HL-60/S4 treated with phorbol 12-myristate 13-acetate at 8.2 ng/mL for 4 days and 3 days (cell line): ENCODE results near the gene CLEC18B.
"Not testable (repeated sequence)": the region's sequence is repeated elsewhere in the genome, so short reads cannot be mapped to it uniquely, and the experiment has no call there.

Experiments
- in situ Hi-C: fragments of 300-500 bp; cut with MboI; formaldehyde crosslinking; loops from 2 replicates; pipeline ENCODE4 v1.15.0; 2022; ENCODE audit warnings: low sequenced_read_pairs

CLEC18B gene

DNA sequence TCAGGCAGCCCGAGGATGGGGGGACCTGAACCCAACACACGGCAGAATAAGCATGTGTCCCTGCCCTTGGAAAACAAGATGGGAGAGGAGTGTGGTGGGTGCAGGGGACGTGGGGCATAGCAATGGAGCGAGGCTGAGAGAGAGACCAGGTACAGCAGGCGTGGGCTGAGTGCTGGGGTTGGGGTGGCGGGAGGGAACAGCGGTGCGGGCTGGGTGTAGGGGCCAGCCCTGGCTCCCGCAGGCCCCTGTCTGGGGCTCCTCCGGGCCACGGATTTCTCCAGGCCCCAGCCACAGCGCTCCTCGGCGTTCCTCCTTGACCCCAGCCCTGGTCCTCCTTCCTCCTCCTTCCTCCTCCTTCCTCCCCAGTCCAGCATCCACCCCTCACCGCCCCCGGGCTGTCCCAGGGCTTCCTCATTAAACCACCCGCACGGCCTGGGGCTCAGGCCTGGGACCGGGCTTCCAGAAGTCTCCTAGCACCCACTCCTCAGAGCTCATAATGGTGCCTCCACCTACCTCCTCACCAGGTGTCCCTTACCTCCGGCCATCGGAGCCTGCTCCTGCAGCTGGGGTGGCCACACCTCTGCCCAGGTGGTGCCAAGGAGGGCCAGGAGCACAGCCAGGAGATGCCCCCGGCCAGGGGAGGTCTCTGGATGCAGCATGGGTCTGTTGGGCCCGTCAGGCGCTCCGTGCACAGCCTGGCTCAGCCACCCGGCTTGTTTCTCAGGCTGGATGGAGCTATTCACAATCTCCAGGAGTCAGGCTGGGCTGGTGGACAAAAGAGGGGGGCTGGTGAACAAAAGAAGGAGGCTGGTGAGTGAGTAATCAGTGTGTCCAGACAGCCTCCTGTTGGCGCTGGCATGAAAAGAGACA, at the start of gene CLEC18B:
TSS of gene CLEC18B (minus strand) at position 867 of the 870 bp plus-strand sequence. CDS start at position 659, 208 bp downstream.
- in situ Hi-C loops, result not testable (repeated sequence)

DNA sequence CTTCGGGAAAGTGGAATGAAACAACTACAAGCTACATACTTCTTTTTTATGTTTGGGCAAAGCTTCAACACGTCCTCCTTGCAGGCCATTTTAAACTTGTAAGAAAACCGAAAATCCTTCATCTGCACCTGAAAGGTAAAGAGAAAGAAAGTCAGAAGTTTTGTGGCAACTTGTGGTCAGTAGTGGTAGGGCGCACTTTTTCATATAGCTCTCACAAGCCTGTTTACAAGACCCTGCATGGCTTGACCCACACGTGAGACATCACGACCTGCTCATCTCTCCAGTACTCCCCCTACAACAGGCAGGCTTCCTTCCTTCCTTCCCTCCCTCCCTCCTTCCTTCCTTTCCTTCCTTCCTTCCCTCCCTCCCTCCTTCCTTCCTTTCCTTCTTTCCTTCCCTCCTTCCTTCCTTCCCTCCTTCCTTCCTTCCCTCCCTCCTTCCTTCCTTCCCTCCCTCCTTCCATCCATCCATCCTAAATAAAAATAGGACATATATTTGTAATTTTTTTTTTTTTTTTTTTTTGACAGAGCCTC, 48.7 kb upstream of the CLEC18B start:
- in situ Hi-C loops, result no loop called here

DNA sequence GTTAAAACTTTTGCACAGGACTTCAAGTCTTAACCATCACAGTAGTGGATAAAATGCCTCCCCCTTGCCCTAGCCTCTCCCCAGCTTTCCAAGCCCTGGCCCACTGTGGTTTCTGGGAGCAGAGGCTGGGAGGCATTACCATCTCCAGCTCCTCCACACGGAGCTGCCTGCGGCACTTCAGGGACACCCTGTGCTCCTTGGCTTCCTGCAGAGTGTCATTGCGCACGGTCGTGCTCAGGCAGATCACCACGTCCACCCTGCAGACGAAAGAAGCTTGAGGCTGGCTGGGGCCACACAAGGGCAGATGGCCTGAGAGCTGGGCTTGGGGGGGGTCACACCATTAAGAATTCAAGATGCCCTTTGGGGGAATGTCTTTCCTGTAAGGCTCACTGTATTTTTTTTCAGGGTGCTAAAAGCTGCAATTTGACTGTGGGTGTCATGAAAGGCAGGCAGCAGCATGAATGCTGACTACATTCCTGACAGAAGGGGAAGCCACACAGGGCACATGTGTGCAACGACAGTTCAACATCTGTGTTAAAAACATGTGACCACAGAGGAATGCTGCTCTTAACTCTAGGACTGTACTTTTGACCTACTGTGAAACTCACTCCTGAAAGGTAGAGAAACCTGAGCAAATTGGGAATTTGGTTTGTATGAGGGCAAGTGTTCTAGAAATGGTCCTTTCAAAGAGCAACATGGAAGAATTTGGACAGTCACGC, 47.7 kb upstream of the CLEC18B start:
- in situ Hi-C loops, result no loop called here

DNA sequence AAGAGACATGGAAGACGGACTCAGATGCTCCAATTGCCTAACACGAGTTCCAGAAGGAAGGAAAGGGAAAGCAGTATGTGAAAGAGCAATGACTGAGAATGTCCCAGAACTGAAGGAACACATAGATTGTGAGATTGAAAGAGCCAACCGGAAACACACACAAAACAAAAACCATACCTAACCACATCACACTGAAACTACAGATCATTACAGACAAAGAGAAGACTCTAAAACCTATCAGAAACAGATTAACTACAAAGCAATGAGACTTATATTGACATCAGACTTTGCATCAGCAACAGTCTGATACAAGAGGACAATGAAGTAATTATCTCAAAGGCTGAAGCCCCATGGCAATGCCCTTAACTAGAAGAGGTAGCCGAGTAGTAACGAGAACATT, 45.6 kb upstream of the CLEC18B start:
- in situ Hi-C loops, result no loop called here

DNA sequence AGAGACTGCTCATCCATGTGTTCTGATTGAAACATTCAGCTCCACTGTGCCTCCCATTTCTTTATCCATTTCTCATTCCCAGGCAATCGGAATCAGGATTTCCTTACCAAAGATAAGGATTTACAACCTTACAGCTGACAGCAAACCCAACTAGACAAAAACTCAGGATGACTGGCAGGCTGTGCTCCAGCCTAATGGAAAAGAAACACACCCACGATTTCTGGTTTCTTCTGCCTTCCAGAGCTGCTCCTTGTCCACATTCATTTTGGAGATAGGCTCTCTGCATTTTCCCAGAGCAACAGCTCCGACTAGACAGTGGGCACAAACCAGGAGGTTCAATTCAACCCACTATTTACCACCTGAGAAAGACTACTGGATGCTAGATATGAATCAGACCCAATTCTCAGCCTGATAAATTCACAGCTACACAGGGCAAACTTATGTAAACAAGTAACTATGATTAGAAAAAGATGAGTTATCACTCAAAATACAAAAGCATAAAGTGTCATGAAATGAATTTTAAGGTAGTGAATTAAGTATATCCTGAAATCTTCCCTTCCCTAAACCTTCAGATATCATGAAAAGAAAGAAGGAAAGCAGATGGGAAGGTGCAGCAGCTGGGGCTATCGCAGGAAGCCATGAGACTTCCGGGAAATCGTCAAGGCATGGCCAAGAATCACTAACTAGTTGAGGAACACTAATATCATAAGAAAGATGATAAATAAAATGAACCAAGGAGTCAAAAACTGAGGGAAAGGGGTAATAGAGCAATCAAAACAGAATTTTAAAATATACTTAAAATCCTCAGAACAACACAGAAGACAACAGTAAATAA, 44.8 kb upstream of the CLEC18B start:
- in situ Hi-C loops, result no loop called here

DNA sequence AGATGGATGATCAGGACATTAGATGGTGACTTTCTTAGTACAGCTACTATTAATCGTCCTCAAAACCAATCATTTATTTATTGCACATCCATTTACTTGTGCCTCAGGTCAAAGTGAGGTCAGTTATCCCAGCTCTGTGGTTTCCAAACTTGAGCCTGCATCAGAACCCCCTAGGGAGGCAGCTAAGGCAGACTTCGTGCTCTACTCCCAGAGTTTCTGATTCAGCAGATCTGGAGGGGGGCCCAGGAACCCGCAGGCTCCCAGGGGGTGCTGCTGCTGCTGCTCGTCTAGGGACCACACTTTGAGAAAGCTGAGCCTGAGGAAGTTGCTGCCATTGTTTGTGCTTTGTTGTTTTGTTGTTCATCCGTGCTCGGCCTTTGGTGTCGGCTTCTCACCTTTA, 44.0 kb upstream of the CLEC18B start:
- in situ Hi-C loops, result no loop called here

DNA sequence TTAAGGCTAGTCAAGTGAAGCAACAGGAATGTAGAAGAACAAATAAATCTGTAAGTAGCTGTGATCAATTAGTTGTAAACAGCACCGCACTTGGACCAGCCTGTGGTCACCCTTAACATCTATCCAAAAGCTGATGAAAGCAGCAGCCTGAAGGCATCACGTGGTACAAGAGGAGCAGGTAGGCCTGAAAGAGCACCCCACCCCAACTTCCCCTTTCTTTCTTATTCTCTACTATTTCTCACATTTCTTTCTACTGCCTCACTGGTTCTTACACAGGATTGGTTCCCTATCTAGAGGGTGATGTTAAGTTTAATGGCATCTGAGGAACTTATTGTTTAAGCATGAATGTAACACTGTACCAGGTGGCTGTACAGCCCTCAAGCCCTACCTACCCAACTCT, 42.6 kb upstream of the CLEC18B start:
- in situ Hi-C loops, result no loop called here

DNA sequence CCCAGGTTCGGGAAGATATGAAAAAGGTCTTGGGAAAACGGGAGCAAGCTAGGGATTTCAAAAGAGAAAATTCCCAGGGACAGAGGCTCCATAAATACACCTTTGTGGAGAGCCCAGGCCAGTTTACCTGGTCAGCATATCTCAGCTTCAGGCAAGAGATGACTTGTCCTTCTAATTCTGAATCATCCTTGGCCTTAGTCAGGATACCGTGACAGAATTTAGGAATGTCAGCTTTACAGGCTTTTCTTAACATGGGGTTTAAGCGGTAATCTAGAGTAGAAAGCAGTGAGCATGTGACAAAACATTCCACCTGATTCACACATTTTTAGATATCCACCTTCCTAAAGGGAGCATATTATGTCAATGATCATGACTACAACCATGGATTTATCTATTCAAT, 41.1 kb upstream of the CLEC18B start:
- in situ Hi-C loops, result no loop called here

DNA sequence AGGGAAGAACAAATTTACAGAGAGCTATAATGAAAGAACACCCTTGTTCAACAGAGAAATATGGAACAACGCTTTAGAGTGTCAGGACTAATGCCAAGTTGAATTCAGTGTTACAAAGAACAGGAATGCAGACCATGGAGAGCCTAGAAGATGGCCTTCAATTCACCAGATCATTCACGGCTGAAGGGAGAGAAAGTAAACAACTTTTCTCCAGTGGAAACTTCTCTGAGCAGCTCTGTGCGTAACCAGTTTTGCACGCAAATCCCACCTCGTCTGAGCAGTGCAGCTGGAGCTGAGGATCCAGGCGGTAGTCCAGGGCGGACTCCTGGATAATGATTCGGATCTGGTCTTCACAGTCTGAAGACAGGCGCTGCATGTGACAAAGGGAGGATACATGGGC, 40.5 kb upstream of the CLEC18B start:
- in situ Hi-C loops, result no loop called here

DNA sequence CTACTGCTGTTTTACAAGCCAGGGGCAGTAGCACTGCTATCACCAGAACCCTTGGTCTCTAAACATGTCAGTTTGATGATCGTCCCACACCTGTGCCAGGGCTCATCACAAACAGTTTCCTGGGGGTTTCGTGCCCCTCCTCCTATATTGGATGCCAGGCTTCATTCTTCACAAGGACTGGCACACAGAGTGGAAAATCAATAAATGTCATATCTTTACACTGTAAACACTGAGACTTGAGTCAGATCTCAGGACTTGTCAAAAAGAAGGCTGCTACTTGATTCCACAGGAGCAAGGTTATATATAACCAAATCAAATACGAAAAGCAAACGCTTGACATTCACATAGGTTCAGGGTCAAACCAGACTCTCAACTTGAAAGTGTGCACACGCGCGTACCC, 39.3 kb upstream of the CLEC18B start:
- in situ Hi-C loops, result no loop called here

DNA sequence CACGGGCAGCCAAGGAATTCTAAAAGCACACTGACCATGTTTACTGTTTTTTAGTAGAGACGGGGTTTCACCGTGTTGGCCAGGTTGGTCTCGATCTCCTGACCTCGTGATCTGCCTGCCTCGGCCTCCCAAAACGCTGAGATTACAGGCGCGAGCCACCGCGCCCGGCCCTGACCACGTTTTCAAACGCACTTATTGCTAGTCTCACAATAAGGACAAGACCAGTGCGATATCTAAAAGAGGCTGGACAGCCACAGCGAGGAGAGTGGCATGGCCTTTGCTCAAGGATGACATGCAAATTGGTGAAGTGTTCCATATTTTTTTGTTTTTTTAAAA, 35.0 kb upstream of the CLEC18B start:
- in situ Hi-C loops, result no loop called here

DNA sequence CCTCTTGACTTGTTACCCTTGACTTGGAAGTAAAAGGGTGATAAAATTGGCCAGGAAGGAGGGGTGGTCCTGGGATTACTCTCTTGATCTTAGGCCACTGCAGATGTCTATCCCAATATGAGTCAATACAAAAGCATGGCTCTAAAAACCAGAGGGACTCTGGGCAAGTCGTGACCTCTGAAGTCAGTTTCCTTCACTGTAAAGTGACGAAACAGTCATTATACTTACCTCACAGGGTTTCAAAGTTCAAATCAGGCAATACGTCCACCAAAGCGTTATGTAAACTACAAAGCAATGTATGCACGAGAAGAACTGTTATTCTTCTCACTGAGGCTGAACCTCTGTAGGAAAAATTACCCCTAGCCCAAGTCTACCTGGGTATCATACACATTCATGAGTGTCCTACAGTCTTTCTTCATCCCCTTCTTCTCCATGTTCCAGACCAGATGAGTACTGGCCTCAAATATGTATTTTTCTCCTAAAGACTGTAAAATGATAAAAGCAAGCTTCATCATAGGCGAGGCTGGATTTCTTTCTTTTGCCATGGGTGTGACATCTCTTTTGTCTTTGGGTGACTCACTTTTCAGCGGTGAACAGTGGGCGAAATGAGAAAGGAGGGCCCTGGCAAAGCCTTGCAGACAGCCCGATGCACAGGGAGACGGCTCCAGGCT, 34.5 kb upstream of the CLEC18B start:
- in situ Hi-C loops, result no loop called here

DNA sequence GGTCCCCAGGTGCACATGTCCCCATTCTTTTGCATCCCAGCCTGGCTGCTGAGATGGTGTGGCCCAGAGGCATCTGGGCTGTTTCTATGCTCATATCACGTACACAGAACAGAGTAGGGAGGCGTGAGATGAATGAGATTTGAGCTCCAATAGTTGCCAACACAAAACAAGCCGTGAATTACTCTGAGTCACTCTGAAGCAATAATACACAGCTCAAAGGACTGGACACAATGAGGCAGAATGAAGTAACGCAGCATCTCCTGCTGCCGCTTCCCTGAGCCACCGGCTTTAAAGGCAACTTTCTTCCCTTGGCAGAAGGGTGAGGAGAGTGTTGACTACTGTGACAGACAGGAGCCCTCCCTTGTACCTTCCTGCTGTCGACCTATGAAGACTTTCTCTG, 33.9 kb upstream of the CLEC18B start:
- in situ Hi-C loops, result no loop called here

DNA sequence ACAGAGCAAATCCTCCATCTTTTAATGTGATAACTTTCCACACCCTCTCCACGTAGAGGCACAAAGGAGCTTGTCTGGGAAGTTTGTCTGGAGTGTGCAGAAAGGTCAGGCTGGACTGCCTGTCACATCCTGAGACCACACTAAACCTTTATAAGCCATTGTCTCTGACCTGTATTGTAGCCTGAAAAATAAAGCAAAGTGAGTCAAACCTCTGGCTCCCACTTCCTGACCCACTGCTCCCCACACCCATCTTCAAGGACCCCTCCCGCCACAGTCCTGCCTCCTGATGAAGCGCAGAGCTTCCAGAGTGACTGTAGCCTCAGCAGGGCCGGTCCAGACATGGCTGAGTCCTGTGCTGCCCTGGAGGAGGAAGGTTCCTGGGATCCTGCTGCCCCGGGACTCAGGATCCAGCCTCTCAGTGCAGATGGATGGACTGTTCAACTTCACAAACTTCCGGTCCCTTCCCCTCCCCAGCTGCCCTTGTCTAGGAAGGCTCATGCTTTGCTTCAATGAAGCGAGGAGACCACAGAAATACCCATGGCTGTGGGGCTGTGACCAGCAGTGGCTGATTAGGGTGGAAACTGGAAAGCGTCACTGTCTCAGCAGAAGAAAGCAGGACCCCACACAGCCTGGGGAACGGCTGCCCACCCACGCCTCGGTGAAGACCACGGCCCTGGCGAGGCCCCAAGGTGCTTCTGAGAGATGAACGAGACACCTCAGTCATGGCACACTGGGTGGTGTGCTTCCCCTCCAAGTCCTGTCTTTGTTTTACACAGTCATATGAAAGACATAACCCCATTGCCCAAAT, 30.9 kb upstream of the CLEC18B start:
- in situ Hi-C loops, result no loop called here

DNA sequence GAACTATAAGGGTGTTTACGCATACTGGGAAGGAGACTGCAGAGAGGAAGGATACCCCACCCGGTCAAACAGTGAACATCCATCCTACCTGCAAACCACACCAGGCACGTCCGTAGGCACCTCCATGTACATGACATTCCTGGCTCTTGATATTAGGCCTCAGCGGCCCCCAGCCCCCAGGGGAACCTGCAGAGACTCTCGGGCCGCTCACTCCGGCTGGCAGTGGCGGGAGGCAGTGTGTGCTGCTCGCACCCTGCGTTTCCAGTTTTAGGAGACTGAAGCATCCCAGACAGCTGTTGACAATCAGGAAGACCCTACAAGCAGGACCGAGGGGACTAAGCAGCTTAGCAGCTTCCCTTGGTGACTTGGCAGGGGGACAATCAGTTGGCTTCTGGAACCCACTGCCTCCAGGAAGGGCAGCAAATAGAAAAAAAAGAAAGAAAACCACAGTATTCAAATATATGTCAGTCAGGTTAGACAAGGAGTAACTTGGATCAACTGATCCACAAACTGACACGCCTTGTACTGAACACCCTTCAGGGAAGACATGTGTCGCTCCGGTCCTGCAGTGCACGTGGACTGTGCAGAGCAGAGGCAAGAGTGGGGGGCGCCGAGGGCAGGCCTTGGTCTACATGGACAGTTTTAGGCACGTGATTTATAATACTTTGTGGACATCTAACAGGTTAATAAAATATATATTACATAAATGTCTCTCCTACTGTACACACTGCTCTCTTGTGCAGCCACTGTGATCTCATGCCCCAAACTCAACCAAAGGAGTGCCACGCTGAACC, 29.9 kb upstream of the CLEC18B start:
- in situ Hi-C loops, result no loop called here

DNA sequence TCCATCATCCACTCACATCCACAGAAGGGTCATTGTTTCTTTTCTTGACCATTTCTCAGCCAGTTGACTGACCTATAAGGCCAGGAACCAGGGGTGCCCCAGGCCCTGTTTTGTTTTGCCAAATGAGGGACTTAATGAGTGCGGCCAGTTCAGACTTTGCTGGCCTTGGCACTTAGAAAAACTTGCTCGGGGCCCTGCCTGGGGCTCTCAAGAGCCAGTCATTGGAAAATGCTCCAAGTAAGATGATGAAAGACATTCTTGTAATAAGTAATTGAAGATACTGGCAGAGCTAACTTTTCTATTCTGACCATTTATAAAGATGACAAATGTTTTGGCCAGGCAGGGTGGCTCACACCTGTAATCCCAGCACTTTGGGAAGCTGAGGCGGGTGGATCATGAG, 29.0 kb upstream of the CLEC18B start:
- in situ Hi-C loops, result no loop called here

DNA sequence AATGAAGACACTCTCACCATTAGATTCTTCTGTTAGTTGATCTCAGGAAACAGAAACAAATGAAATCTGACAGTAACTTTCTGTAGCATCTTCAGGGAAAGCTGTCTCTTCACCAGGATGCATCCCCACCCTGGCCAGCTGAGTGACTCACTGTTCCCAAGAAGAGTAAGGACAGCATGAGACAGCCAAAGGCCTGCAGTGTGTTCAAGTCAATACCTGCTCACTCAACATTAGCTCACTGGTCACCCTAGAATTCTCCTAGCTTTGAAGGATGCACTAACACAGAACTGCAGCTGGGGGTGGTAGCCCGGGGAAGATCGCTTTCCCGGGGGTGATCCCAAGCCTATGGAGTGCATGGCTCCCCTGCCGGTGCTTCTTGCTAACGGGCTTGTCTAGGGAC, 28.2 kb upstream of the CLEC18B start:
- in situ Hi-C loops, result no loop called here

DNA sequence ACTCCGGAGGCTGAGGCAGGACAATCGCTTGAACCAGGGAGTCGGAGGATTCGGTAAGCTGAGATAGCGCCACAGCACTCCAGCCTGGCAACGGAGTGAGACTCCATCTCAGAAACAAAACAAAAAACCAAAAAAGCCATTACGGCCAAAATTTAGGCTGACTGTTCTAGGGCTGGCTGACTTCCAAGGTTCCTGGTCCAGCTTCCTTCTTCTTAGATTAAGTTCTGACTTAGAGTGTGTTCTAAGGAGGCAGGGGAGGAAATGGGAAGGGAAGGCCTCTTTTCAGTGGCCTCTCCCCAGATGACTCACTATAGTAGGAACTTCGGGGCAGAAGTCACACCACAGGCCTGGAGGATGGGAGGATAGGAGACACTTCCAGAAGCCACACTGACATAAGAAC, 27.7 kb upstream of the CLEC18B start:
- in situ Hi-C loops, result no loop called here

DNA sequence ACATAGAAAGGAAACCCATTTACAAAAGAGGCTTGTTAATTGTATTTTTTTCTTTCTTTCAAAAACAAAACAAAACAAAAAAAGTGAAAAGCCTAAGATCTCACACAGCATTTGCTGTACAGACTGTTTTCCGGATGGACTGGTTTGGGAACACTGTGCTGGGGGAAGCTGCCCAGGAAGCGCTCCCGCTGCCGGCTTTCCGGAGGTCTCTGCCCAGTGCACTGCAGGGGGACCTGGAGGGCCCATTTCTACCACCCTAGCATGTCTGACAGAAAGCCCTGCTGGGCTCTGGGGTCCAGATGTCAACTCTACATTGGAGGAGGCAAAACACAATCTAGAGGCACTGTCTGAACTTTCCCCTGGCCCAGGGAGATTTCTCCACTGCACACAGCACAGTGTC, 26.3 kb upstream of the CLEC18B start:
- in situ Hi-C loops, result no loop called here
